Activated CD8-positive, alpha-beta memory T cell treated with anti-CD3 and anti-CD28 coated beads for 1 hour (primary cell): ENCODE results near the gene GRID1.
"Not testable (repeated sequence)": the region's sequence is repeated elsewhere in the genome, so short reads cannot be mapped to it uniquely, and the experiment has no call there.

Experiments used
- DNase-seq, 2 donors: peaks; one replicate each; pipeline ENCODE4 v3.0.0-alpha.2; 2020; ENCODE audit warnings: low read depth in 1 of 2; ENCODE audit errors: extremely low read depth in 1 of 2

Gene GRID1

DNA sequence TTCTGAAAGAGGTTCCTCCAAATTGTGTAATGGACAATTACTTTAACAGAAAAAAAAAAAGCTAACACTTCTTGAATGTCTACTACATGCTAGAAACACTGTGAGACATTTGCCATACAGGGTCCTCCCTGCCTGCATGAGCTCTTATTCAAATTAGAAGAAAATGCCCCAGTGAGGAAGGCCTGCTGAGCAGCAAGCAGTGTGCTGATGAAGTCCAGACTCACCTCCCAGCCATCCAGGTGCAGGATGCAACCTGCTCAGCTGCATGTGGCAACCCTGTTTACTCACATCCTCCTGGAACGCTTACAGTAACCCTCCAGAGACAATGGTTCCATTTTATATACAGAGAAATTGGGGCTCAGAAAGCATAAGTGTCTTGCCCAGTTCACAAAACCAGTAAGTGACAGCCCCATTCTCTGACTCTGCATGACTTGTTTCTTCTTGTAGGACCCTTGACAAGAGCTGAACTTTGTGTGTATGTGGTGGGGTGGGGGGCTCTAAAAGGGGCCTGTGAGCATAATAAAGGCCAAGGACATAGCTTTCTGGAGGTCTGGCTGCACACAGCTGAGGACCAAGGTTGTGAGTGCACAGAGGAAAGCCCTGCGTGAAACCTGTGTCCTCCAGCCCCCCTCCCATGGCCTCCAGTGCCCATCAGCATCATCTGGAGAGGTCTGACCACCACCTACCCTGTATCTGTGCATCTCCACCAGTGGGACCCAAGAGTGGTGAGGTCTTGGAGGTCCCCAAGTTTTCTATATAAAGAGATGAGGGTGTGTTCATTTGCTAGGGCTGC, 387.8 kb downstream of the GRID1 start:
- DNase-seq: no peak

DNA sequence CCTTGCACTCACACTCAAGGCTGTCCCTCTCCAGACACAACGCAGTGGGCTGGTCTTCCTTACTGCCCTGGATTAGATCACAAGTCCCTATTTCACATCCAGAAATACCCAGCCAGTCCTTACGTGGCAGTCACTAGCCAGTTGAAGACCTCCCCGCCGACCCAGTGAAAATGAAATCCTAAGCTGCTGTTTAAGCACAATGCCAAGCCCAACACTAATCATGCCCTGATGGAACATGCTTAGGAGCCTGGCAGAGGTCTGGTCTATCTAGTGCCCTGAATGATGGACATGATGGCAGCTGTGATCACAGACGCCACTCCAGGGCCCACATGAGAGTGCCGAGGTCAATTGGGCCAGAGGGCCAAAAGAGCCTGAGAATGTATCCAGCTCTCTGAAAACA, 389.0 kb downstream of the GRID1 start:
- no peak for DNase-seq

DNA sequence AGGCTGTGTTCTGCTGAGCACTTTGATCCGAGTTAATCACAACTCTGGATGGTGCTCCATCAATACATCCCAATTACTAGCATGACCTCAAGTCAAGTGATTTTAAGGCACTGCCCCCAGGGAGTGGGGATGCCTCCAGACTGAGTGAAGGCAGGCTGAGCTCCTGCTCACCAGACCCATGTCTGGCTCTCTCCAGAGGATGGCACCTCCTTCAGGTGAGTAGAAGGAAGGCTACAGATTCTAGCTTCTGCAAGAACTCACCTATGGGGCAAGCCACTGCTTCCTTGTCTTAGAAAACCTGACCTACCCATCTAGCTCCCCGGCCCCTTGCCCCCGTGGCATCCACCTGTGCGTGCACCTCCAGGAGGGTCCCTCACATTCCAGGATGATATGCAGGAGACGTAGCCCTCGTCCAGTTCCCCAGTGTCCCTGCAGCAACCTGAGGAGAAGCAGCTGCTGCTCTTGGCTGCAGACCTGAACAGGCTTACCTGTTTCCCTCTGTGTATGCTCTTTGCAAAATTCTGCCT, 390.3 kb downstream of the GRID1 start:
- DNase-seq: no peak

DNA sequence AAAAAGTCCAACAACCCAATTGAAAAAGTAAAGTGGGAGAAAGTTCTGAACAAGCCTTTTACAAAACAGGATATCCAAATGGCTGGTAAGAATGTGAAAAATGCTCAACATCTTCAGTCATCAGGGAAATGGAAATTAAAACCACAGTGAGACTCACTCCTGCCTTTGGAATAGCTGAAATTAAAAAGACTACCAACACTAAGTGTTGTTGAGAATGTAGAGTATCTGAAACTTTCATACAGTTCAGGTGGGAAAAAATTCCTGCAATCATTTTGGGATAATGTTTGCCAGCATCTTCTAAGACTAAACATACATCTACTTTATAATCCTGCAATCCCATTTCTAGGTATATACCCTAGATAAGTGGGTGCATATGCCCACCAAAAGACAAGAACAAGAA, 395.1 kb downstream of the GRID1 start:
- DNase-seq: no peak

DNA sequence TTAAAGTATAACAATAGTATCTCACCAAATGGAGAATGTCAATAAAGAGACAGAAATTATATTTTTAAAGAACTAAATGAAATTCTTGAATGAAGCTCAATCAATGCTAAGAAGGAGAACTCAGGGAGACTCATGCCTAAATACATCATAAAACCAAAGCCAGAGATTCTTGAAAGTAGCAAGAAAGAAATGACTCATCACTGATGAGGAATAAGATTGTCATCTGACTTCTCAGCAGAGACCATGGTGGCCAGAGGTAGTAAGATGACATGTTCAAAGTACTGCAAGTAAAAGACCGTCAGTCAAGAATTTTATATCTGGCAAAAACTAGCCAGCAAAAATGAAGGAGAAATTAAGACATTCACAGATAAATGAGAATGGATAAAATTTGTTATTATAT, 399.0 kb downstream of the GRID1 start:
- DNase-seq: no peak

DNA sequence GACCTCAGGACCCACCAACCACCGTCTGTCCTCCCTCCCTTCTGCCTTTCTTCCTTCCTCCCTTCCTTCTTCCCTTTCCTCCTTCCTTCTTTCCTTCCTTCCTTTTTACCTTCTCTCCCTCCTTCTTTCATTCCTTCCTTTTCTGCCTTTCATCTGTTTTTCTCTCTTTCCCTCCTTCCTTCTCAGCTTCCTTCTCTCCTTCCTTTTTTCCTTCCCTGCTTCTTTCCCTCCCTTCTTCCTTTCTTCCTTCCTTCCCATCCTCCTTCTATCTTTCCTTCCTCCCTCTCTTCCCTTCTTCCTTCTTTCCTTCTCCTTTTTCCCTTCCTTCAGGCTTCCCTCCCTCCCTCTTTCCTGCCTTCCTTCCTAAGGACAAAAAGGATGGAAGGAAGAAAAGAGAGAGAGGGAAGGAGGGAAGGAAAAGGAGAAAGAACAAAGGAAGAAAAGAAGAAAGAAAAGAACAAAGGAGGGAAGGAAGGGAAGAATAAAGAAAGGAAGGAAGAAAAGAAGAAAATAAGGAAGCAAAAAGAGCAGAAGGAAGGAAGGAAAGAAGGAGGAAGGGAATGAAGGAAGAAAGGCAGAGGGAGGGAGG, 405.0 kb downstream of the GRID1 start:
- no peak for DNase-seq

DNA sequence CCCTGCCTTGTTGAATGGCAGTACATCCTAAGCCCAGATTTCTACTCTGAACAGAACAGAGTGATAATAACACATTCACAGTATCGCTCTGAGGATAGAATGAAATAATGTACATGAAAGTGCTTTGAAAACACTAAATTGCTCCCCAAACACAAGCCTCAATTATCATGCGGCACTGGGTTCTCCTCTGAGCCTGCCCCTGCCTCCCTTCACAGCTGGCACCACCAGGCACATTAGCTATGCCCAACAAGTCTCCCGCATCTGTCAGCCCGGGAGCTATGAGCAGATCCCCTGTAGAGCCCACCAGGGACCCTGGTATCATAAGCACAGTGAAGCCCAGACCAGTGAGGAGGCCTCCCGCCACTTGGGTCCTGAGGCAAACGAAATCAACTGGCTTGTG, 405.5 kb downstream of the GRID1 start:
- no peak for DNase-seq

DNA sequence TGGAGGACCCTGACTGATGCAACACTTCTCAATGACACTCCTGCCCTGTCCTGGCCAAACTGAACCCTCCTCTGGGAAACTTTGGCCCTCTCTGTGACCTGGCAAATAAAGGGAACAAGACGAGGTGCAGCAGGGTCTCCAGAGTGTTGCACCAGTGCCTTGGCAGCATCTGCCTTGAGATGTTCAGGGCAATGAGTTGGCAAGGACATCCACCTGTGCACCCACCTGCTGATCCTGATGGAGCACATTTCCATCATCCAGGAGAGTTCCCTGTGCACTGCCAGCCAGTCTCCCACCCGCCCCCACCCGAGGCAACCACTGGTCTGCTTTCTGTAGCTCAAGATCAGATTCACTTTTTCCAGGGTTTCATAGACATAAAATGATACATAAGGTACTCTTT, 407.4 kb downstream of the GRID1 start:
- no peak for DNase-seq

DNA sequence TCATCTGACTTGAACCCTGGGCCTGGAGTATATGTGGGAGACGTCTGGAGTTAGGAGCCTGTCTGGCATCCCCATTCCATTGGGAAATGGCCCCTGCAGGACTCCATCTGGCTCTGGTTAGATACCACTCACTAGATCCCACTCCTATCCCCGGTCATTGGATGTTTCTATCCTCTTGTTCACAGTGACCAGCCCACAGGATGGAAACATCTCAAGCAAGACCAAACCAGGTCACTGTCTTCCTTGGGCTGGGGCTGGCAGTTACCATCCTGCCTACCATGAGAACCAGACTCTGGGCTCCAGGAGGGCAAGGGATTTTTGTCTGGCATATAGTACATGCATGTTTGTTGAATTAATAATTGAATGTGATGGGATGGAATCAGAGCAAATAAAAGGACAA, 415.7 kb downstream of the GRID1 start:
- DNase-seq: no peak

DNA sequence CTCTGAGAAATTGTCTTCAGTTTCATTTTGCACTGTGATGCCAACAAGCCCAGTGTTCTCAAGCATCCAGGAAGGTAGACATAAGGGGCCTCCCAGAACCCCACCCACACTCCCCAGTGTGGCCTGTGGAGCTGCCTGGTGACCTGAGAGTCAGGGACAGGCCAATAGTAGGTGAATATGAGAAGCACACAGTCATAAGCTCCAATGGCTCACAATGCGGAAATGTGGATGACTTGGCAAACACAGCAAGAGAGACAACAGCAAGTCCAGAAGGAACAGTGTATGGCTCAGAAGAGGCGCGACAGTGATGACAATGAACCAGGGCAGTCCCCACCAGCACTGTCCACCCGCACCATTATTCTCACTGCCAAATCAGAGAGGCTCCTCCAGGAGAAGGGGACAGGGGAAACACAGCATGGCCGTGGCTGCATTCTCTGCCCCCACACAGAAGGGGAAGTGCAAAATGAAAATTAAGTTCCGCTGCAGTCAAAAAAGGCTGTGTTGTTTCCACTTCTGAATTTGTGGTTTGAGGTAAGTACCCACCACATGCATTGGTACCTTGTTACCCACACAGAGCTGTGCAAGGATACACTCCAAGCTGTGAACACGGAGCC, 419.8 kb downstream of the GRID1 start:
- DNase-seq: no peak

DNA sequence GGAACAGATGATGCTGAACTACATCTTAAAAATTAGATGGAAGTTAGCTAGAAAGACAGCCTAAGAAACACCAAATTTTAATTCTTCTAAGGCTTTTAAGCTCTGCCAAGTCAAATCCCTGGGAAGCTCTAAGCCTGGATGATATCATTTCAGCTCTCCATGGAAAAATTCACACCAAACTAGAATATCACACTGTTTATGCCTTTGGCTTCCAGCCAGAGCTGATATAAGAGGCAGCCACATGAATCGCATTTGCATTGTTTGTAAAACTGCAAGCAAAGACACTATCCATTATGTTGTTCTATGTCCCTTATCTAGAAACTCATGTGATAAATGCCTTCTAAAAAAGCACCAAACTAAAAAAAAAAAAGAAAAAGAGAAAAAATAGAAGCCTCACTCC, 430.4 kb downstream of the GRID1 start:
- DNase-seq: no peak

DNA sequence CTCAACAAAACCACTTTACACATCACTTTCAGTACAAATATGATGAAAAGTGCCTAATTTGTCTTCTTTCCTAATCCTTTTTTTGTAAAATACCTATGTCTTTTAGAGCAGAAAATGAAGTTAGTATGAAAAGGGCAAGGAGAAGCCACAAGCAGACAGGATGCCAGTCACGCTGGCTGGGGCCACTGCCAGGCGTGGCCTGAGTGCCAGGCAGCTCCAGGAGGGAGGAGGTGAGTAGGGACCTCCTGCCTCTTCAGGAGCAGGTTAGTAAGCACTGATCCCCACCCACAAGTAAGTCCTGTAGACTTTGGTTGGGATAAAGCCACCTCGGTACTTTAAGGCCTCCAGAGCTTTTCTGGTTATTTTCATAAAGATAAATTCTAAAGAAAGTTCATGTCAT, 432.0 kb downstream of the GRID1 start:
- DNase-seq: no peak

DNA sequence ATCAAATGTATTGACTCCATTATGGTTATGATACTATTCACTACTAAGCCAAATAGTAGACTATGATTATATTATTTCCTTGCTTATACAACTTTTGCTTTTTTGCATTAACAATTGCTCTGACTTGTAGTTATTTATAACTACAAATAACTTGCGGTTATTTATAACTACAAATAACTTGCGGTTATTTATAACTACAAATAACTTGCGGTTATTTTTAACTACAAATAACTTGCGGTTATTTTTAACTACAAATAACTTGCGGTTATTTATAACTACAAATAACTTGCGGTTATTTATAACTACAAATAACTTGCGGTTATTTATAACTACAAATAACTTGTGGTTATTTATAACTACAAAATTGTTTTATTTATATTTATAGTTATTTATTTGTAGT, 436.6 kb downstream of the GRID1 start:
- not testable (repeated sequence) for DNase-seq

DNA sequence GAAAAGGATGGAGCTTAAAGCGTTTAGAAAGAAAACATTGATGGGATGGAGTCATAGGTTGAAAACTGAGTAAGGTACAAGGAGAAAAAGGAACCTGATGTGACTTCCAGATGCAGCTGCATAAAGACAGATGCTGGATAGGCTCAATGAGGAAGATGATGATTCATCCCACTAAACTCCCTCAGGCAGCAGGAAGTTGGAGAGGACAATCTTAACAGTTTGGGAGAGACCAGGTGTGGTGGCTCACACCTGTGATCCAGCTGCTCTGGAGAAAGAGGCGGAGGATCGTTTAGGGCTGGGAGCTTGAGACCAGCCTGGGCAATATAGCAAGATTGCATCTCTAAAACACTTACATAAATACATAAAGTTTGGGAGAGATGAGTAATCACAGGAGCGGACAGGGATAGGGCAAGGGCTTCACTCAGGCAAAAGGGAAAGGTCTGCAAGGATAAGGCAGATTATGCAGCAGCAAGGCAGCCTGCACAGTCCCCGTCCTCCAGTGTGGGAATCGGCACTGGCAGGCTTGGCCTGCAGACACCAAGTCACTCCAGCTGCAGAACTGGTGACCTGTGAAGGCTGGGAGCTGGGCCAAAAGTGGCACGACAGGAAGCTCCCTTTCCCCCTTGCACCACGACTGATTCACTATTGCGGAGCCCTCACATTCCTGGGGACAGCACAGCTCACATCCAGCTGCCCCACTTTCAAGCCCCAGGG, 438.5 kb downstream of the GRID1 start:
- no peak for DNase-seq

DNA sequence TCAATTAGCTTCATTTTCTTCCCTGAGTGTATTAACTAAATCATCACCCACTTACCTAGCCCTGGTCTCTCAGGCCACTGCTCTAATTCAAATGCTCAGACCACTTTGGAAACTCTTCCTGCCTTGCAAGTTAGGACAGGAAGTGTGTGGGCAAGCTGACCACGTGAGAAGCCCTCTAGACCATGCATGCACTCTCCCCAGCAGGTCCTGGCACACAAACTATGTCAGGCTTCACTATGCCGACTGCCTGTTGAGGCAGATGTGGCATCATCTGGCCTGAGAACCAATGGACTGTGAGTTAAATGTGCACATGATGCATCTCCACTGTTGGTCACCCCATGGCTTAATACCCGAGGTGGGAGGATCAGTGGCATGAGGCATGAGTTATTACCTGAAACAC, 439.6 kb downstream of the GRID1 start:
- no peak for DNase-seq

DNA sequence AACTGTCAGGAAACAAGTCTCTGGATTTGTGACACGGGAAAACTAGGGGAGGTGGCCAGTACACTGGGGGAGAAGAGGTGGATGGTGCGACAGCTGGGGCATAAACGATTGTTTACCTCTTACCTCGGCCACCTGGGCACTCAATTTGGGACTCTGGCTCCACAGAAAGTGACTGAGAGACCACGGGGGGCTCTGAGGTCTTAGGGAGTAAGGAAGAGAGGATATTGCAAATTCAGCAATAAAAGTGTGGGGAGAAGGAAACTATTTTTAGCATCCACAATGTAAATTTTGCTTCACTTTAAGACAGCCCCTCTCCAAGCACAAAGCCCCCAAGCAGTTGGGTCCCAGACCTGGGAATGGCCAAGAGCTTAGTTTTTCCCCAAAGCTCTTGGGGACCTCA, 440.5 kb downstream of the GRID1 start:
- no peak for DNase-seq

DNA sequence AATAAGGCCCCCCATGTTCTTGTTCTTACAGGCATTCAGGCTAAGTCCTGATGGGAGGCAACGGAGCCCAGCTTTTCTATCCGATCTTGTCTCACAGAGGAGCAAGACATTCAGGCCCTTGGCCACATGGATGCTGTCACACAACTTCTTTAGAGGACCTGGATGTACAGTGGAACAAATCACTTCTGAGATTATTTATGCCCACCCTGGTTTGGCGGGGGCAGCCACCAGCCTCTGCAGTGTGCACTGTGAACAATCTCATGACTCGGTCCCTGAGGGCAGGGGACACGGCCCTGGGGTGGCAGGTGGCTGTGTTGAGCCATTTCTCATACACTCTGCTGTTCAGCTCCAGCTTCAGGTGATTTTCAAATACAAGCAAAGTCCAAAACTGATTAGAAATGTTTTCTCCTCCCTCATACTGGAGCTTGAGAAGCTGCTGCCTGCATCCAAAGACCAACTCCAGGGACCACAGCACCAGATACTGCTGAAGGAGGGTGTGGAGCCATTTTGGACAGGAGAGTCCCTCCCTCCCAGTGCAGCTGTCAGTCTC, 441.3 kb downstream of the GRID1 start:
- no peak for DNase-seq

DNA sequence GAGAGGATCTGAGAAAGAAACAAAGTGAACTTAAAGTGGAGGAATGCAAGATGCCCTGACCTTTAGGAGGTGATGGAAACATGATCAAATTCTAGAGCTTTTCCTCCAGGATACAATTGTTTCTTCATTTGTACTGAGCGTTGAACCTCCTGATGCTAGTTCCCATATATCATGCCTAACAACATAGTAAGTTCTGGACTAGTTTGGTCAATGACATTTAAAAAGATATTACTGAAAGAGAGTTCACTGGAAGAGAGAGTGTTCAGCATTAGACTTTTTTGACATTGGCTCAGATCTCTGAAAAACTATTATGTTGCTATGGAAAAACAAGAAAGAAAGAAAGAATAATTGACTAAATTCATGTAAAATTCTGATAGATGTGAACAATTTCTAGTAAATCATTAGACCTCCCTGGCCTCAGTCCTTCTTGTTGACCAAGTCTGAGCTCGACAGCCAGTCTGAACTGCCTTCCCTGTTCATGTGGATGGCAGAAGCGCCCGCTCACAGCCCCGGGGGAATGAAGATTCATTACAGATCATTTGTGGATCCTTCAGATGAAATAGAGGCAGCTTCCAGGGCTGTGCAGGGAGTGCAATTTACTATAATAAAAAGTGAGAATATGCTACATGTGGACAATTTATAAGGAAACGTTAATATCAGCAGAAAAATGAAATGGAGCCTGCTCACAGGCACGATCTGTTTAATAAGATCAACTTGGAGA, 442.1 kb downstream of the GRID1 start:
- DNase-seq: no peak

DNA sequence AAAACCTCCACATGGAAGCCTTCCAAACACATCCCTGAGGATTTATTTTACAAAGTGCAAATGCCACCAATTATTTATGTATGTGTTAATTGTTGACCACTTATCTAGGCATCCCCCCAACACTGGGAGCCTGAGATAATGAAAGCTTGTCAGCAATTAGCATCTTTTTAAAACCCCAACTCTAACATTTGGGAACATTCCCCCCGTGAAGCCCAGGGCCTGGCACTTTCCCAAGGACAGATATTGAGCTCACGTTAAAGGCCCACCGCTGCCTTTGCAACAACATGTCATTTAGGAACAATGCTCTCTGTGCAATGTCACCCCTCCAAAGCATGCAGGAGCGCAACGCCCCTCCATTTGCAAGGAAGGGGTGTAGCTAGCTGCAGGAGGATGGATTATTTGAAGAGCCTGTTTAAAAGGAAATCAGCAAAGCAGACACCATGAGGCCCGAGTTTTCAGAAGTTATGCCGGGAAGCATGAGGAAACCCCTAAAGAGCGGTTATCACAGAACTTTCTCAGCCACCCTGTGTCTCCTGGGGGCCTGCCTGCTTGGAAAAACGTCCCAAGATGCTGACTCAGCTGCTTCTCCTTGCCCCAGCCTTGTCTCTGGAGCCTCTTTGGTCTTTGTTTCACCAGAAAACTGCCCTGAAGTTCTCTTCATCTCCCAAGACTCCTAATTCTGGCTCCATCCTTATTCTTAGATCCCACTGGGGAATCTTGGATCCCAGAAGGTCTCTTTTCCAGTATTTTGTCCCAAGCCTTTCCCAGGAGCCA, 444.1 kb downstream of the GRID1 start:
- no peak for DNase-seq

DNA sequence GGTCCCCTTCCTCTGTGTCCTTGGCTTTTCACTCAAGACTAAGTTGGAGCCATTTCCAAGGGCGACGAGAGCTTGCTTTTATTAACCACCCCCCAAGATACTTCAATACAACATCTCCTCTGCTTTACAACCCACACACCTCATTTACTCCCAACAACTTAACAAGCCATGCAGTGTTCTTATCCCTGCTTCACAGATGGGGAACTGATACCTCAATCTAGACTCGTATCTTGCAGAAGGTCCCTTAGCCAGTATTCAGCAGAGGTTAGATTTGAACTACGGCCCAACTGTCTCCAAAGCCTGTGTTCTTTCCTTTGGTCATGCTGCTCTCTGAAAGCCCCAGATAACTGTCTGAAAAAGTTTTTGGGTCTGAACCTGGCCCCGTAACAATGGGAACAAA, 444.8 kb downstream of the GRID1 start:
- no peak for DNase-seq
